OCI-LY1 (cell line): Measurements from ENCODE around the gene WDR45.

ENCODE experiments used
- CTCF ChIP-seq: fragments of 200-600 bp; sonication (generic), shearing (Covaris generic); IDR thresholded peaks from 2 replicates; pipeline ENCODE4 v1.5.1; 2017; ENCODE audit warnings: mild to moderate bottlenecking, antibody characterized with exemption, low read length, moderate library complexity, mixed read lengths
- EZH2 ChIP-seq: fragments of 200-600 bp; sonication (generic), shearing (Covaris generic); IDR thresholded peaks from 2 replicates; pipeline ENCODE4 v1.8.0; 2017; ENCODE audit warnings: borderline replicate concordance, mixed run types, mild to moderate bottlenecking, antibody characterized with exemption, low read length, moderate library complexity, mixed read lengths

GRCh38 chrX:49103637-49104036 is 23.9 kb upstream of the WDR45 start:
- no peak for TF ChIP-seq CTCF
- TF ChIP-seq EZH2: no peak
